ENCODE results near the gene SLC35F6. TPM values are rescaled to one million over a fixed set of nuclear protein-coding genes. Genes with fewer than 3 reads are reported as not detected.
A peak's percentile ranks its signal among the peaks of the same experiment; 100 is the strongest.

Gene SLC35F6
- total and polyA plus RNA-seq, 9 of the 15 experiments (the other 6 are each of a cell fraction or from before 2014, with no cell fraction given), result 11.9 to 47.3 (median 22.5) TPM

DNA sequence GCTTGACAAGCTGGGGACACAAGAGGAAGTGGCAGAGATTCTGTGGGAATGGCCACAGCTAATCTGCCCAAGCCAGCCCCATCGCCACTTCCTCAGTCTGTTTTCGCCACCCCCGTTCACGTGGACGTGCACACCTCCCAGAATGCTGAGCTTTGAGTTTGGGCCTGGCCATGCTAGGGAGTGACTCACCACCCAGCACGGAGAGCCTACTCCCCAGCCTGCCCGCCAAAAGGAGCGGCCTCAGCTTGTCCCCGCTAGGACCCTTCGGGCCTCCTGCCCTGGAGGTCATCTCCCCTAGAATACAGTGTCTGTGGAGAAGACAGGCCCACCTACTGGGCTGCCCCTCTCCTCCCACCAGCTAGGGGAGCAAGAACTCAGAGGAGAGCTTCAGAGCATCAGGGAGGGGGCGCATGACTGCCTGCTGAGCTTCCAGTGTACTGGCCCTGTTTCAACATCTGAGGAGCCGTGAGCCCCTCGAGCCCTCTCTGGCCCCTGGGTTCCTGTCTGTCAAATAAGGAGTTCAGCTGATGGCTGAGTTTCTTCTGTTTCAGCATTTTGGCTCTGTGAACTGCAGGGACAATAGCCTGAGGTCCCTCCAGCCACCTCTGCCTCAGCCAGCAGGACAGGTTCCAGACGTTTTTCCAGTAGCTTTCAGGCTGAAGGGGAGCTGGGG lies 5.1 kb downstream of the SLC35F6 start (continued):
- TF ChIP-seq, protein P1, sequence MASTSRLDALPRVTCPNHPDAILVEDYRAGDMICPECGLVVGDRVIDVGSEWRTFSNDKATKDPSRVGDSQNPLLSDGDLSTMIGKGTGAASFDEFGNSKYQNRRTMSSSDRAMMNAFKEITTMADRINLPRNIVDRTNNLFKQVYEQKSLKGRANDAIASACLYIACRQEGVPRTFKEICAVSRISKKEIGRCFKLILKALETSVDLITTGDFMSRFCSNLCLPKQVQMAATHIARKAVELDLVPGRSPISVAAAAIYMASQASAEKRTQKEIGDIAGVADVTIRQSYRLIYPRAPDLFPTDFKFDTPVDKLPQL (IDR thresholded peaks at IDR 0.05; ENCODE audit: extremely low read depth, insufficient read length), result no peak
- peak; percentile 84 to 88 for TF ChIP-seq MAZ (CRISPR knock-in tag; conservative IDR thresholded peaks at IDR 0.05 in 1 of 2, IDR thresholded peaks at IDR 0.05 in 1 of 2)
- no peak for TF ChIP-seq FOXA1 (IDR thresholded peaks at IDR 0.05; ENCODE audit: borderline replicate concordance)
- TF ChIP-seq WHSC1 (IDR thresholded peaks at IDR 0.05; ENCODE audit: low read length), result no peak
- no peak for TF ChIP-seq HNRNPL (IDR thresholded peaks at IDR 0.05; ENCODE audit: low read depth, low read length)
- TF ChIP-seq PYGO2 (tag; IDR thresholded peaks at IDR 0.05), result no peak
- TF ChIP-seq ZSCAN32 (CRISPR knock-in tag; IDR thresholded peaks at IDR 0.05), result no peak
- 0 out of 4 replicates have a peak, but pooled peaks of 1 of the 2 experiments have one; percentile 62 for TF ChIP-seq FOXA3 (CRISPR knock-in tag; conservative IDR thresholded peaks at IDR 0.05 in 1 of 2, IDR thresholded peaks at IDR 0.05 in 1 of 2)
- TF ChIP-seq, protein P2, sequence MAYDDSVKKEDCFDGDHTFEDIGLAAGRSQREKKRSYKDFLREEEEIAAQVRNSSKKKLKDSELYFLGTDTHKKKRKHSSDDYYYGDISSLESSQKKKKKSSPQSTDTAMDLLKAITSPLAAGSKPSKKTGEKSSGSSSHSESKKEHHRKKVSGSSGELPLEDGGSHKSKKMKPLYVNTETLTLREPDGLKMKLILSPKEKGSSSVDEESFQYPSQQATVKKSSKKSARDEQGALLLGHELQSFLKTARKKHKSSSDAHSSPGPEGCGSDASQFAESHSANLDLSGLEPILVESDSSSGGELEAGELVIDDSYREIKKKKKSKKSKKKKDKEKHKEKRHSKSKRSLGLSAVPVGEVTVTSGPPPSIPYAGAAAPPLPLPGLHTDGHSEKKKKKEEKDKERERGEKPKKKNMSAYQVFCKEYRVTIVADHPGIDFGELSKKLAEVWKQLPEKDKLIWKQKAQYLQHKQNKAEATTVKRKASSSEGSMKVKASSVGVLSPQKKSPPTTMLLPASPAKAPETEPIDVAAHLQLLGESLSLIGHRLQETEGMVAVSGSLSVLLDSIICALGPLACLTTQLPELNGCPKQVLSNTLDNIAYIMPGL (CRISPR knock-in tag; IDR thresholded peaks at IDR 0.05), result no peak
- TF ChIP-seq KDM1A (IDR thresholded peaks at IDR 0.05), result peak; percentile 94 to 95
- TF ChIP-seq SIN3B (IDR thresholded peaks at IDR 0.05; ENCODE audit: low read depth), result no peak
- peak; percentile 86 for TF ChIP-seq ZNF584 (CRISPR knock-in tag; IDR thresholded peaks at IDR 0.05; ENCODE audit: low read depth)
- TF ChIP-seq GTF2F1 (IDR thresholded peaks at IDR 0.05; ENCODE audit: low read depth, low read length), result no peak
- no peak for TF ChIP-seq ZNF699 (CRISPR knock-in tag; IDR thresholded peaks at IDR 0.05; ENCODE audit: insufficient replicate concordance)
- TF ChIP-seq SP1 (CRISPR knock-in tag; IDR thresholded peaks at IDR 0.05), result peak; percentile 86
- peak in 1 of 2 experiments; percentile 80; a peak in 2 of 4 replicates for TF ChIP-seq SRF (CRISPR knock-in tag; IDR thresholded peaks at IDR 0.05)
- TF ChIP-seq MCM5 (IDR thresholded peaks at IDR 0.05; ENCODE audit: low read depth), result no peak
- TF ChIP-seq, protein P3, sequence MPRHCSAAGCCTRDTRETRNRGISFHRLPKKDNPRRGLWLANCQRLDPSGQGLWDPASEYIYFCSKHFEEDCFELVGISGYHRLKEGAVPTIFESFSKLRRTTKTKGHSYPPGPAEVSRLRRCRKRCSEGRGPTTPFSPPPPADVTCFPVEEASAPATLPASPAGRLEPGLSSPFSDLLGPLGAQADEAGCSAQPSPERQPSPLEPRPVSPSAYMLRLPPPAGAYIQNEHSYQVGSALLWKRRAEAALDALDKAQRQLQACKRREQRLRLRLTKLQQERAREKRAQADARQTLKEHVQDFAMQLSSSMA (CRISPR knock-in tag; IDR thresholded peaks at IDR 0.05), result no peak
- no peak for TF ChIP-seq RBM14 (IDR thresholded peaks at IDR 0.05; ENCODE audit: borderline replicate concordance, insufficient read depth, low read depth, low read length)
- TF ChIP-seq, protein P4, sequence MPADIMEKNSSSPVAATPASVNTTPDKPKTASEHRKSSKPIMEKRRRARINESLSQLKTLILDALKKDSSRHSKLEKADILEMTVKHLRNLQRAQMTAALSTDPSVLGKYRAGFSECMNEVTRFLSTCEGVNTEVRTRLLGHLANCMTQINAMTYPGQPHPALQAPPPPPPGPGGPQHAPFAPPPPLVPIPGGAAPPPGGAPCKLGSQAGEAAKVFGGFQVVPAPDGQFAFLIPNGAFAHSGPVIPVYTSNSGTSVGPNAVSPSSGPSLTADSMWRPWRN (IDR thresholded peaks at IDR 0.05; ENCODE audit: low read depth), result peak; percentile 49; the same call in 1 of the 2 replicates
- TF ChIP-seq RBM39 (optimal IDR thresholded peaks at IDR 0.05; ENCODE audit: low read depth, low read length), result no peak
- TF ChIP-seq MCM3 (IDR thresholded peaks at IDR 0.05), result no peak
- no peak for TF ChIP-seq TCFL5 (CRISPR knock-in tag; conservative IDR thresholded peaks at IDR 0.05)
- peak; percentile 31 for TF ChIP-seq SMAD1 (IDR thresholded peaks at IDR 0.05; ENCODE audit: low read depth, low read length, partially characterized antibody)
- no peak for TF ChIP-seq IFI16 (CRISPR knock-in tag; IDR thresholded peaks at IDR 0.05)
- TF ChIP-seq CTBP1 (IDR thresholded peaks at IDR 0.05; ENCODE audit: borderline replicate concordance), result peak; percentile 93
- TF ChIP-seq MECOM (CRISPR knock-in tag; IDR thresholded peaks at IDR 0.05), result no peak

Measured in K562 (cell line).